Ramos (cell line): ENCODE data around the gene PYGB.

Experiments used
- in situ Hi-C: fragments of 300-500 bp; cut with MboI; formaldehyde crosslinking; loops from one replicate; pipeline ENCODE4 v1.14.3; 2022; ENCODE audit warnings: low sequenced_read_pairs; ENCODE audit not compliant: unreplicated experiment

The PYGB gene

DNA sequence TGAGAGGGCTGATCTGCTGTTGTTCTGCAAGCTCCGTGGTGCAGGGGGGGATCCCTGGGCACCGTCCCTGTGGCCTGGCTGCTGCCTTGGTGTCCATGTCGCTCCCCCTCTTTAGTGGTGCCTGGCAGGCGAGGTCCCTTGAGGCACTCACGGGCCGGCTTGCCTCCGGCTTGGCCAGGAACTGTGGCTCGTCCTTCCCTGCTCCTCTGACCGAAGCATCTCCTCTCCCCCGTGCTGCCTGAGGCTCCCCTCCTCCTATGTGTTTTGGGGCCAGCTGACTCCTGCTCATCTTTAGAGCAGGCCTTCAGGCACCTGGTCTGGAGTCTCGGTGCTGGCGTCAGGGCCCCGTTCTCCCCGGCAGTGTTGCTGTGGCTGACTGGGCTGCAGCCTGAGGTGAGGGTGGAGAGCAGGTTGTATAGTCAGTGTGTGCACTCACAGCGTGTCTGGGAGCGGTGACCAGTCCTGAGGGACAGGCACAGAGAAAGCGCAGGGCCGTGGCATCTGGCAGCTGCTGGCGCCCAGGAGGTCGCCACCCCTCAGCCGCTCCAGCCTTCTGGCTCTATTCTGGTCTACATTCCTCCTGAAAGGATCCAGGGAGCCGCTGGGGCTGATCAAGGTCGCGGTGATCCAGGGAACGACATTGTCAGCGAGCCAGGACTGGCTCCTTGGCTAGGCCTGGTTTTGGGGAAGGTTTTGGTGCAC, 43.7 kb downstream of the PYGB start:
- in situ Hi-C loops = loop anchor here (5.0 kb wide), 1 partner anchor 111 kb away; no protein-coding TSS in a partner anchor

DNA sequence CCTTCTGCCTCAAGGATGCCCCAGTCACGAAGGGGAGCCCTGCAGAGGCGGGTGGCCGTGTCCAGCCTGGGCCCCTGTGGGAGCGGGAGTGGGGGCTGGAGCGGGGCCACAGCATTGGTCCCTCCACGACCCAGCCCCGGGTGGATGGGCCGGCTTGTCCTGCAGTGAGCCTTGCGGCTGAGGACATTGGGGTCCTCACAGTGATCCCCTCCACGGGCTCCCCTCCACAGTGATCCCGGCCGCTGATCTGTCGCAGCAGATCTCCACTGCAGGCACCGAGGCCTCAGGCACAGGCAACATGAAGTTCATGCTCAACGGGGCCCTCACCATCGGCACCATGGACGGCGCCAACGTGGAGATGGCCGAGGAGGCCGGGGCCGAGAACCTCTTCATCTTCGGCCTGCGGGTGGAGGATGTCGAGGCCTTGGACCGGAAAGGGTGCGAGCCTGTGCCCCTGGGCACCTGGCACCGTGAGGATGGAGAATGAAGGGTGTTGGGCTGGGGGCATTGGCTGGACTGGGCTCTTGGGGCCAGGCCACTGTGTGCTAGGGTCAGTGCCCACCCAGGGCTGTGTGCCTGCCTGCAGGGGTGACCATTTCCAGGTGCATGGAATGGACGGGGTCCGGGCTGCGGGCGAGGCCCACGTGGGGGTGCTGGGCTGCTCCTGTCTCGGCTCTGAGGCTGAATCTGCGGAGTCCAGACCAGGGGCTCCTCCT, 44.4 kb downstream of the PYGB start:
- in situ Hi-C loops = loop anchor here (5.0 kb wide), 1 partner anchor 110 kb away; no protein-coding TSS in a partner anchor

DNA sequence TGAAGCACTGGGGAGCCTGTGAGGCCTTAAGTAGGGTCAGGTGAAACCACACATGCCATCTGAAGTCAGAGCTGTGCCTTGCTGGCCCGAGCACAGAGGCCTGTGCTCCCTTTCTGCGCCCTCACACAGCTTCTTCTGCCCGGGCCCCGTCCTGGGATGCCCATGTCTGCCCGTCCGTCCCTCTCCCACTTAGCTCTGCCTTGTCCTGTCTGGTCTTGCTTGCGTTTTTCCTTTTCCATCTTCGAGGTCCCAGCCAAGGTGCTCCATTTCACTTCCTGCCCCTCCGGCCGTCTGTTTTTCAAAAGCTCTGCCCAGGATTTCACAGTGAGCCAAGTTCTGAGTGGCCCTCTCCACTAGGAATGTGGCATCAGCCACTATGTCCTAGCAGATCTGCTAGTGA, 45.6 kb downstream of the PYGB start:
- in situ Hi-C loops = loop anchor here (5.0 kb wide), 1 partner anchor 109 kb away; no protein-coding TSS in a partner anchor

- in situ Hi-C loops = loop anchor here (5.0 kb wide), 1 partner anchor 108 kb away; no protein-coding TSS in a partner anchor
These were observed 46.1 kb downstream of the PYGB start for GRCh38 chr20:25293910-25294458.

GRCh38 chr20:25294459-25295385, 46.8 kb downstream of the PYGB start:
- in situ Hi-C loops = loop anchor here (5.0 kb wide), 1 partner anchor 108 kb away; no protein-coding TSS in a partner anchor

- in situ Hi-C loops = no loop called here
These were observed 47.7 kb downstream of the PYGB start for GRCh38 chr20:25295386-25296093.

GRCh38 chr20:25296094-25297093, 48.5 kb downstream of the PYGB start:
- in situ Hi-C loops = no loop called here

- in situ Hi-C loops = no loop called here
These were observed 49.4 kb downstream of the PYGB start for GRCh38 chr20:25297141-25297905.

- in situ Hi-C loops = no loop called here
These were observed 51.9 kb downstream of the PYGB start for GRCh38 chr20:25299806-25300205.

DNA sequence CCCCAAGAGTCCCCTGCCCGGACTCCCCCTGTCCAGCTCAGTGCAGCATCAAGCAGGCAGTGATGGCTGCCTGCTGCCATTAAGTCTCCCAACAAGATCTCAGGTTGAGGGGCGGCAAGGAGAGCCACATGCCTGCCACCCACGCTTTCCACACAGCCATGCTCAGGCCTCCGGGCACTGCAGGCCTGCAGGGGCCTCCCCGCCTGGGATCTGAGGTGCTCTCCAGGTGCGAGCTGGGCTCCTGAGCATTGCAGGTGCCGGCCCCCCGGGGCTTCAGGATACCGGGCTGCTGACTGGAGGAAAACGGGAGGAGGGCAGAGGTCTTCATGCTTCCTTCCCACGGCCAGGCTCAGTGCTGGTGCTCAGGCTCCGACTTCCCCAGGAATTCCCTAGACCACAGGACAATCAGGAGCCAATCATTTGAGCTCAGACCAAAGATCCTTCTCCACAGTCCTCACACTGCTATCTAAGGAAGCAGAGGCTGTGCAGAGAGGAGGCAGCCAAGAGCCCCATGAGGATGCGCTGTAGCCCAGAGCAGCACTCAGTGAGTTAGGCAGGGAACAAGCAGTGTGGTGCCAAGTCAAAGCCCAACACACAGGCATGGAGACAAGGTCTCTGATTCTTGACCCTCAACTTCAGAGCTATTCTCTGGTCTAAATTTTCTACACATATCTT, 52.7 kb downstream of the PYGB start:
- in situ Hi-C loops = no loop called here

- in situ Hi-C loops = no loop called here
These were observed 53.6 kb downstream of the PYGB start for GRCh38 chr20:25301357-25301920.

DNA sequence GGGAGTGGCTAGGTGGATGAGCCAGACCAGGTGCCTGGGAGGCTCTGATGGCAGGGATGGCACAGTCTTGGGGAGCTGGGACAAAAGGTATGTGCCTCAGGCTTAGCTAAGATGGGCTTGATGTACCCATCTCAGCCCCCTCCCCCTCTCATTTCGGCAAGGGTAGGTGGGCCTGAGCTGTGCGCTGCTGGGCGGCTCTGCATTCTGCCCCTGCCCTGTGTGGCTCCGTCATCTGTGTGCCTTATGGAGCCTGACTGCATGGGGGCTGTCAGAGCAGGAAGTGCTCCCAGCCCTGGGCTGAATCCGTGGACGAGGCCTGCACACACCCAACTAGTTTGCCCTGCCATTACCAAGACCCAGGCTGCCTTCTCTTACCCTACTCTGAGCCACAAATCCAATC, 54.7 kb downstream of the PYGB start:
- in situ Hi-C loops = no loop called here

DNA sequence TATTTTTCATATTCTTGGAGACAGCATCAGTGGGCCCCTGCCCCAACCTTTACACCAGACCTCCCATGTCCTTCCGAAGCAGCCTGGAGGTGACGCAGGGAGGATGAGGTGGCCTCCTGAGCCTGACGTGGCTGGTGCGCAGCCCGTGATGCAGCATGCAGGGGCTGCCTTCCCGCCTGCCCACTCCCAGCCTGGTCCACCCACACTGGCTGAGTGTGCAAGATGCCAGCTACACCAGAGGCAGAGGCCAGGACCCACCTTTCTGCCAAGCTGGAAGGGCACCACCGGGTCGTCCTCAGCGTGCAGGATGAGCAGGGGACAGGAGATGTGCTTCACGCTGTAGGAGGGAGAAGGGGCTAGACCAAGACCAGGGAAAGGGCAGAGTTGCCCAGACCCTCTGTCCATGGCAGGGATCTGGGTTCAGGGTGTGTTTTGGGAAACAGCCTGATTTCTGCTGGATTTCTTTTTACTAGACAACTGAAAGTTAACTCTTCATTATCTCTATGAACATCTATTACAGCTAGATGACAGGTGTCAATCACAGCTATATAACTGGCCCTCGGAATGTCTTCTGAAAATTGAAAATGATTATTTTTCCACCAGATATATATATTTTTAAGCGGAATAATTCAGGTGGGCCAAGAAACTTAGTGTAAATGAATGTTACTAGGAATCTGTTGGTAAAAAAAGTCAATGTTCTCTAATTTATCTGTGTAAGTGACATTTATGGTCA, 55.6 kb downstream of the PYGB start:
- in situ Hi-C loops = no loop called here

DNA sequence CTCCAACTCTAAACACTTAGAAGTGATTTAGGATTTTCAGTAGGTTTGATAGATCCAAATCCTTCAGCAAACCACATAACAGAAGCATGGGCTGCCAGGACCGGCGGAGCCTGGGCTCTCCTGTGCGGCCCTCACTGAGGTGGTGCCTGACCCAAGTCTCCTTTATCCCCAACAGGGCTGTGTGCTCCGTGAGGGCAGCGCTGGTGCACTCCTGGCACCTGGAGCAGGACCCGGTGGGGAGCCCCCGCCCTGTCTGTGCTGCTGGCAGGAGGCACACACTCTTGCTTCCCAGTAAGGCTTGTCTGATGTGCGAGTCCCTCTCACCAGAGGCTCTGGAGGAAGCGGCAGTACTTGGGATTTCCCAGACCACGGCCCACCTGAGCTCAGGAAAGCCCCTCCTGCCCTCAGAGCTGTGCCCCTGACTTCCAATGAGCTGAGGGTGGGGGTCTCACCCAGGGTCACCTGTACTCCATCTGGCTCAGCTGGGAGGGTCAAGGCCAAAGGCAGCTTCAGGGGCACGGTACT, 56.2 kb downstream of the PYGB start:
- in situ Hi-C loops = no loop called here

GRCh38 chr20:25306991-25307903, 59.4 kb downstream of the PYGB start:
- in situ Hi-C loops = no loop called here
